Amniotic stem cell (primary cell): Measurements from ENCODE around the gene KAT7.
"Not testable (repeated sequence)": the region's sequence is repeated elsewhere in the genome, so short reads cannot be mapped to it uniquely, and the experiment has no call there.

Experiments
- DNase-seq: peaks from one replicate; lab custom pipeline; 2025; lab: John Stamatoyannopoulos, UW

KAT7 gene

GRCh38 chr17:49788478-49789242, at the start of gene KAT7:
TSS of gene KAT7 (plus strand) at chr17:49788681. CDS start at chr17:49788835, 154 bp downstream.
- DNase-seq, result peak; percentile 99

- DNase-seq, result no peak
Observed at GRCh38 chr17:49739641-49740271, 48.7 kb upstream of the KAT7 start.

- no peak for DNase-seq
Observed at GRCh38 chr17:49741009-49741691, 47.3 kb upstream of the KAT7 start.

GRCh38 chr17:49741692-49742076, 46.8 kb upstream of the KAT7 start:
- DNase-seq, result no peak

GRCh38 chr17:49742166-49742638, 46.3 kb upstream of the KAT7 start:
- no peak for DNase-seq

GRCh38 chr17:49745175-49746139, 43.0 kb upstream of the KAT7 start:
- DNase-seq, result no peak

GRCh38 chr17:49746791-49747490, 41.5 kb upstream of the KAT7 start:
- DNase-seq, result no peak

- DNase-seq, result no peak
Observed at GRCh38 chr17:49747632-49748031, 40.8 kb upstream of the KAT7 start.

GRCh38 chr17:49748223-49748622, 40.3 kb upstream of the KAT7 start:
- no peak for DNase-seq

GRCh38 chr17:49748791-49749190, 39.7 kb upstream of the KAT7 start:
- no peak for DNase-seq

- DNase-seq, result no peak
Observed at GRCh38 chr17:49749730-49750129, 38.8 kb upstream of the KAT7 start.

- no peak for DNase-seq
Observed at GRCh38 chr17:49752508-49752907, 36.0 kb upstream of the KAT7 start.

GRCh38 chr17:49753959-49754391, 34.5 kb upstream of the KAT7 start:
- DNase-seq, result no peak

- DNase-seq, result no peak
Observed at GRCh38 chr17:49755663-49756283, 32.7 kb upstream of the KAT7 start.

GRCh38 chr17:49756323-49757150, 31.9 kb upstream of the KAT7 start:
- no peak for DNase-seq

- no peak for DNase-seq
Observed at GRCh38 chr17:49757151-49757777, 31.2 kb upstream of the KAT7 start.

GRCh38 chr17:49758464-49759010, 29.9 kb upstream of the KAT7 start:
- DNase-seq, result not testable (repeated sequence)

- no peak for DNase-seq
Observed at GRCh38 chr17:49759203-49759602, 29.3 kb upstream of the KAT7 start.

- DNase-seq, result no peak
Observed at GRCh38 chr17:49760296-49760695, 28.2 kb upstream of the KAT7 start.
